Heart right ventricle (tissue), 16 donors: ENCODE results near the gene NAV1. TPM values are rescaled to one million over a fixed set of nuclear protein-coding genes. Genes with fewer than 3 reads are reported as not detected.

Experiments
- ATAC-seq, 8 donors: fragments of 200-7000 bp; cut with Tn5 transposase; one replicate each; pipeline ENCODE4 v1.9.1; 2020; ENCODE audit warnings: mild to moderate bottlenecking in 8 of 8, moderate library complexity in 8 of 8, moderate number of reproducible peaks in 1 of 8
- DNase-seq, 2 donors: peaks; one replicate each; pipeline ENCODE4 v3.0.0-alpha.2; 2020
- H3K27ac ChIP-seq, 10 donors: fragments of 200-600 bp; sonication (generic) in 2 of 10; one replicate each; pipeline versions ENCODE4 v1.5.0 to v1.8.0; 2020 to 2022; ENCODE audit warnings: mild to moderate bottlenecking in 3 of 10
- H3K27me3 ChIP-seq, 7 donors: fragments of 200-600 bp; one replicate each; pipeline ENCODE4 v1.8.0; 2021 to 2022; ENCODE audit warnings: mild to moderate bottlenecking in 2 of 7
- H3K36me3 ChIP-seq, 9 donors: fragments of 200-600 bp; sonication (generic) in 1 of 9; one replicate each; pipeline versions ENCODE4 v1.5.0 to v1.8.0; 2020 to 2022; ENCODE audit warnings: mild to moderate bottlenecking in 2 of 9
- H3K4me1 ChIP-seq, 9 donors: fragments of 200-600 bp; sonication (generic) in 1 of 9; one replicate each; pipeline versions ENCODE4 v1.5.0 to v1.8.0; 2020 to 2022; ENCODE audit warnings: mild to moderate bottlenecking in 4 of 9
- H3K4me3 ChIP-seq, 10 donors: fragments of 200-600 bp; sonication (generic) in 2 of 10; one replicate each; pipeline versions ENCODE4 v1.5.0 to v1.8.0; 2020 to 2022; ENCODE audit warnings: mild to moderate bottlenecking in 7 of 10, moderate library complexity in 2 of 10
- H3K9me3 ChIP-seq, 11 donors: fragments of 200-600 bp in 10 of 11; sonication (generic) in 2 of 11; one replicate each; pipeline versions ENCODE4 v1.5.0 to v1.8.0; 2013 to 2022; ENCODE audit warnings: mild to moderate bottlenecking in 2 of 11, control low read depth in 1 of 11, moderate library complexity in 1 of 11
- CTCF ChIP-seq, 9 donors: fragments of 200-600 bp; sonication (generic) in 2 of 9; IDR thresholded peaks; one replicate each; pipeline versions ENCODE4 v1.5.0 to v1.8.0; 2021 to 2022; ENCODE audit warnings: antibody characterized with exemption in 9 of 9, mild to moderate bottlenecking in 5 of 9, moderate library complexity in 1 of 9
- WGBS, 2 donors: extraction: QIAGEN DNeasy Blood & Tissue Kit; methylation state at CpG; one replicate each; pipeline ENCODE4 v1.1.7; 2013; ENCODE audit warnings: inconsistent platforms in 1 of 2; 5-methylcytosine and 5-hydroxymethylcytosine counted together
- intact Hi-C, 10 donors: fragments of 100-400 bp; cut with DNase I; formaldehyde crosslinking; loops; one replicate each; pipeline versions ENCODE4 v1.11.1 to v1.14.2; 2022
- polyA plus RNA-seq, 2 donors: library from polyadenylated mRNA; stranded (reverse); fragments of 200-250 nt; gene quantifications; one replicate each; pipeline ENCODE4 v1.2.3, GENCODE V29; 2013
- total RNA-seq, 10 donors: library from RNA; stranded (reverse); fragmentation: NEBNext Ultra II Directional in 3 of 10; extraction: Animal tissue kit (Norgen Biotek cat#: 25700) in 3 of 10; gene quantifications; one replicate each; pipeline versions ENCODE4 v1.2.1 to v1.2.4, GENCODE V29; 2021 to 2023
- donor health status: Arrhythmogenic right ventricular cardiomyopathy.
- donor health status: ischemic (EF 13 %, LVEDD 7.1; RV severe dilation, severe dysfunction).
- donor health status: healthy with polysubstance abuse.
- donor health status: DM: no; HTN: yes; CAD: no.
- donor health status: DM: no; HTN: no; CAD: no.
- donor health status: ischemic (EF 25% LVEDD 6.9; RV normal size, moderate dysfunction).
- donor health status: ischemic (EF 25% LVEDD 5.7; RV mildly dilated, moderate dysfunction).
- donor health status: healthy.
- donor health status: DM: yes; HTN: yes; CAD: no.
- donor health status: Ischemic cardiomyopathy.
- donor health status: ischemic (EF 35%, LVEDD 5.7; RV mildly dilated, moderate dysfunction).
- donor health status: nonischemic (EF 11% LVEDD 7.7; RV severe dilation, severe dysfunction).
- donor health status: DM: yes; HTN: yes; CAD: no.
- donor health status: PGD.
- donor health status: ischemic (EF 29% LVEDD 5.4; RV normal size, mild dysfunction).
- donor health status: nonischemic (EF 23%, LVEDD 6.1; RV moderate dilation, normal function).

Gene NAV1
- total and polyA plus RNA-seq, 12 donors: 13.7 to 111 (median 81.8) TPM

GRCh38 chr1:201511941-201512539 is 26.9 kb upstream of the NAV1 start:
- Histone ChIP-seq H3K27ac (peak overlapping the region; percentile 49 to 88 (median 77)), H3K4me1 (peaks cover 7 to 41% (median 33%) of the 10 kb centered on the region in 9 donors), H3K36me3 (no peaks in the 10 kb centered on the region), H3K9me3 (no peaks in the 10 kb centered on the region), H3K27me3 (no peaks in the 10 kb centered on the region), H3K4me3 (peak overlapping the region in 2 of 10 donors; percentile 4 to 10)
- TF ChIP-seq CTCF (IDR thresholded peaks at IDR 0.05): peak in 1 of 9 donors; percentile 12
- peak; percentile 76 to 80 for DNase-seq
- peak; percentile 67 to 88 (median 81) for ATAC-seq
- WGBS, 2 donors: 31 to 48% methylated on average over 6 of the region's 6 CpGs
- intact Hi-C loops: loop anchor here (1.0 to 5.0 kb wide), 7 partner anchors 29 to 65 kb away; no protein-coding TSS in a partner anchor

DNA sequence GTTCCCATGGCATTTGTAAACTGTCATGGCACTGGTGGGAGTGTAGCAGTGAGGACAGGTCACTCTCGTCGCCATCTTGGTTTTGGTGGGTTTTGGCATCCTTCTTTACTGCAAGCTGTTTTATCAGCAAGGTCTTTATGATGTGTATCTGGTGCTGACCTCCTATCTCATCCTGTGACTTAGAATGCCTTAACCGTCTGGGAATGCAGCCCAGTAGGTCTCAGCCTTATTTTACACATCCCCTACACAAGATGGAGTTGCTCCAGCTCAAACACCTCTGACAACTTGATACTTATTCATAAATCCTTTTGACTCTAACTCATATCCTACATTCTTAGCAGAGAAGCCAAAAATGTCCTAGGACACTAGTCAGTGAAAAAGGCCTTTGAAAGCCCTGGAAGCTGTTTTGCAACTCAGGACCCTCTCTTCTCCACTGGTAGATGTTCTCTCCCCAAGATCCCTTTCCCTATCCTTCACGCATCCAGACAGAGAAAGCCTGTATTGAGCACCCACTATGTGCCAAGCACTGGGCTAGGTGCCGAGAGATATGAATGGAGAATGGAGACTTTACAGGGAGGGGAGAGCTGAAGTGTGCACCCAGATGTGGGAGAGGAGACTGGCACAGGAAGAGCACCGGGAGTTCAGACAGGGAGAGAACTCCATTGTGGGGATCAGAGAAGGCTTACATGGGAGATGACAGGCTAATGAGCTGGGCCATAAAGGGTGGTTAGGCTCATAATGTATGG is 25.3 kb upstream of the NAV1 start:
- Histone ChIP-seq H3K9me3 (no peaks in the 10 kb centered on the region), H3K27me3 (no peaks in the 10 kb centered on the region), H3K4me3 (no peak overlapping the region), H3K4me1 (peaks cover 7 to 30% (median 24%) of the 10 kb centered on the region in 9 donors), H3K27ac (peak overlapping the region in 9 of 10 donors; percentile 13 to 88 (median 78)), H3K36me3 (no peaks in the 10 kb centered on the region)
- no peak for ATAC-seq
- DNase-seq: no peak
- 89% methylated on average over 6 of the region's 6 CpGs for WGBS, 2 donors
- intact Hi-C loops: loop anchor here (1.0 to 5.0 kb wide), 8 partner anchors 31 to 67 kb away; no protein-coding TSS in a partner anchor
- no peak for TF ChIP-seq CTCF (IDR thresholded peaks at IDR 0.05)

GRCh38 chr1:201514466-201514865 is 24.5 kb upstream of the NAV1 start:
- intact Hi-C loops: loop anchor here in 6 of 10 donors (5.0 kb wide), 2 partner anchors 62 to 67 kb away; no protein-coding TSS in a partner anchor
- no peaks in the 10 kb centered on the region for H3K9me3 ChIP-seq
- no peak overlapping the region for H3K4me3 ChIP-seq
- ATAC-seq (no peak), DNase-seq (no peak)
- no peaks in the 10 kb centered on the region for H3K36me3 ChIP-seq
- H3K27me3 ChIP-seq: no peaks in the 10 kb centered on the region
- 93 to 95% methylated on average over 2 of the region's 2 CpGs for WGBS, 2 donors
- TF ChIP-seq CTCF (IDR thresholded peaks at IDR 0.05): no peak
- peaks cover 7 to 30% (median 24%) of the 10 kb centered on the region in 9 donors for H3K4me1 ChIP-seq
- H3K27ac ChIP-seq: no peak overlapping the region

DNA sequence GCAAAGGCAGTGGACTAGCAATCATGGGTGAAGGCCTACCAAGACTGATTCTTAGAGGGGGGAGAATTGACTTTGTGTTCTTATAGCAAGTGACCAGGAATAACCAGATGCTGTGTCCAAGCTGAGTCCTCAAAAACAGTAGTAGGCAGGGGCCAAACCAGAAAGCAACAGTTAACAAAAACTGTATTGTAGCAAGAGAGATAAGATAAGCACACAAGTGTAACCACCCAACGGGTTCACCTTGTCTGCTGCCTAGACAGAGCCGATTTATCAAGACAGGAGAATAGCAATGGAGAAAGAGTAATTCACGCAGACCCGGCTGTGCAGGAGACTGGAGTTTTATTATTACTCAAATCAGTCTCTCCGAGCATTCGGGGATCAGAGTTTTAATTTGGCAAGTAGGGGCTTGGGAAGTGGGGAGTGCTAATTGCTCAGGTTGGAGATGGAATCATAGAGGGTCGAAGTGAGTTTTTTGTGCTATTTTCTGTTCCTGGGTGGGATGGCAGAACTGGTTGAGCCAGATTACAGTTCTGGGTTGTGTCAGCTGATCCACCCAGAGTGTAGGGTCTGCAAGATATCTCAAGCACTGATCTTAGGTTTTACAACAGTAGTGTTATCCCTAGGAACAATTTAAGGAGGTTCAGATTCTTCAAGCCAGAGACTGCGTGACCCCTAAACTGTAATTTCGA is 23.7 kb upstream of the NAV1 start:
- no peak for TF ChIP-seq CTCF (IDR thresholded peaks at IDR 0.05)
- ATAC-seq (no peak), DNase-seq (no peak)
- Histone ChIP-seq H3K36me3 (peaks cover 0 to 2% (median 0%) of the 10 kb centered on the region in 9 donors), H3K9me3 (no peaks in the 10 kb centered on the region), H3K4me1 (peaks cover 7 to 30% (median 24%) of the 10 kb centered on the region in 9 donors), H3K27me3 (no peaks in the 10 kb centered on the region), H3K27ac (no peak overlapping the region), H3K4me3 (no peak overlapping the region)
- intact Hi-C loops: loop anchor here in 1 of 10 donors (5.0 kb wide), 1 partner anchor 33 kb away; no protein-coding TSS in a partner anchor
- WGBS, 2 donors: 86 to 91% methylated on average over 9 of the region's 9 CpGs
